ENCODE measurements around the gene TAC4. TPM values are rescaled to one million over a fixed set of nuclear protein-coding genes. Genes with fewer than 3 reads are reported as not detected.
A peak's percentile ranks its signal among the peaks of the same experiment; 100 is the strongest.

TAC4 gene
- total RNA-seq, 2 donors from 2014 or later, result not detected

GRCh38 chr17:49878931-49879904, 31.3 kb upstream of the TAC4 start:
- H3K36me3 Mint-ChIP-seq, result no peaks in the 10 kb centered on the region
- no peaks in the 10 kb centered on the region for H3K9me3 Mint-ChIP-seq
- no peak overlapping the region for H3K27ac Mint-ChIP-seq
- no peak for ATAC-seq
- no peak for DNase-seq (ENCODE audit: low spot score in 2 of 2)

- no peak for DNase-seq (ENCODE audit: low spot score in 2 of 2)
- Mint-ChIP-seq H3K36me3 (no peaks in the 10 kb centered on the region), H3K27ac (no peak overlapping the region), H3K9me3 (no peaks in the 10 kb centered on the region)
- no peak for ATAC-seq
Measured at GRCh38 chr17:49875685-49876084, 27.8 kb upstream of the TAC4 start.

GRCh38 chr17:49874911-49875310, 27.0 kb upstream of the TAC4 start:
- Mint-ChIP-seq H3K36me3 (no peaks in the 10 kb centered on the region), H3K27ac (no peak overlapping the region), H3K9me3 (no peaks in the 10 kb centered on the region)
- ATAC-seq, result no peak
- DNase-seq (ENCODE audit: low spot score in 2 of 2), result no peak

- H3K9me3 Mint-ChIP-seq, result no peaks in the 10 kb centered on the region
- H3K36me3 Mint-ChIP-seq, result no peaks in the 10 kb centered on the region
- H3K27ac Mint-ChIP-seq, result no peak overlapping the region
- DNase-seq (ENCODE audit: low spot score in 2 of 2) (no peak), ATAC-seq (no peak)
Measured at GRCh38 chr17:49873926-49874325, 26.1 kb upstream of the TAC4 start.

- H3K36me3 Mint-ChIP-seq, result no peaks in the 10 kb centered on the region
- peak overlapping the region in 1 of 2 donors; percentile 9 for H3K27ac Mint-ChIP-seq
- no peak for DNase-seq (ENCODE audit: low spot score in 2 of 2)
- no peaks in the 10 kb centered on the region for H3K9me3 Mint-ChIP-seq
- no peak for ATAC-seq
Measured at GRCh38 chr17:49873466-49873865, 25.6 kb upstream of the TAC4 start.

- ATAC-seq (peak in 1 of 2 donors; percentile 75), DNase-seq (ENCODE audit: low spot score in 2 of 2) (no peak)
- H3K36me3 Mint-ChIP-seq, result no peaks in the 10 kb centered on the region
- no peaks in the 10 kb centered on the region for H3K9me3 Mint-ChIP-seq
- peak overlapping the region in 1 of 2 donors; percentile 91 for H3K27ac Mint-ChIP-seq
Measured at GRCh38 chr17:49872754-49873377, 25.0 kb upstream of the TAC4 start.

GRCh38 chr17:49871211-49871610, 23.3 kb upstream of the TAC4 start:
- ATAC-seq (no peak), DNase-seq (ENCODE audit: low spot score in 2 of 2) (no peak)
- Mint-ChIP-seq H3K36me3 (no peaks in the 10 kb centered on the region), H3K27ac (no peak overlapping the region), H3K9me3 (no peaks in the 10 kb centered on the region)

- no peak for ATAC-seq
- H3K27ac Mint-ChIP-seq, result no peak overlapping the region
- no peaks in the 10 kb centered on the region for H3K9me3 Mint-ChIP-seq
- H3K36me3 Mint-ChIP-seq, result no peaks in the 10 kb centered on the region
- DNase-seq (ENCODE audit: low spot score in 2 of 2), result no peak
Measured at GRCh38 chr17:49870298-49870697, 22.4 kb upstream of the TAC4 start.

GRCh38 chr17:49869038-49869374, 21.1 kb upstream of the TAC4 start:
- ATAC-seq (no peak), DNase-seq (ENCODE audit: low spot score in 2 of 2) (no peak)
- Mint-ChIP-seq H3K9me3 (no peaks in the 10 kb centered on the region), H3K27ac (peak overlapping the region in 1 of 2 donors; percentile 53), H3K36me3 (no peaks in the 10 kb centered on the region)

- H3K9me3 Mint-ChIP-seq, result no peaks in the 10 kb centered on the region
- no peaks in the 10 kb centered on the region for H3K36me3 Mint-ChIP-seq
- DNase-seq (ENCODE audit: low spot score in 2 of 2), result no peak
- ATAC-seq, result no peak
- H3K27ac Mint-ChIP-seq, result no peak overlapping the region
Measured at GRCh38 chr17:49866882-49867413, 19.1 kb upstream of the TAC4 start.

GRCh38 chr17:49866019-49866380, 18.1 kb upstream of the TAC4 start:
- H3K27ac Mint-ChIP-seq, result no peak overlapping the region
- no peaks in the 10 kb centered on the region for H3K9me3 Mint-ChIP-seq
- H3K36me3 Mint-ChIP-seq, result no peaks in the 10 kb centered on the region
- ATAC-seq (no peak), DNase-seq (ENCODE audit: low spot score in 2 of 2) (no peak)

GRCh38 chr17:49862781-49863331, 15.0 kb upstream of the TAC4 start:
- no peak for DNase-seq (ENCODE audit: low spot score in 2 of 2)
- Mint-ChIP-seq H3K27ac (no peak overlapping the region), H3K36me3 (no peaks in the 10 kb centered on the region), H3K9me3 (no peaks in the 10 kb centered on the region)
- ATAC-seq, result no peak

GRCh38 chr17:49861150-49861884, 13.4 kb upstream of the TAC4 start:
- ATAC-seq (peak; percentile 47 to 52), DNase-seq (ENCODE audit: low spot score in 2 of 2) (peak in 1 of 2 donors; percentile 42)
- Mint-ChIP-seq H3K9me3 (no peaks in the 10 kb centered on the region), H3K36me3 (no peaks in the 10 kb centered on the region), H3K27ac (no peak overlapping the region)

- DNase-seq (ENCODE audit: low spot score in 2 of 2) (no peak), ATAC-seq (peak in 1 of 2 donors; percentile 6)
- no peak overlapping the region for H3K27ac Mint-ChIP-seq
- H3K9me3 Mint-ChIP-seq, result no peaks in the 10 kb centered on the region
- H3K36me3 Mint-ChIP-seq, result no peaks in the 10 kb centered on the region
Measured at GRCh38 chr17:49859991-49860953, 12.4 kb upstream of the TAC4 start.

GRCh38 chr17:49858796-49859195, 10.9 kb upstream of the TAC4 start:
- DNase-seq (ENCODE audit: low spot score in 2 of 2) (no peak), ATAC-seq (no peak)
- no peaks in the 10 kb centered on the region for H3K36me3 Mint-ChIP-seq
- H3K27ac Mint-ChIP-seq, result no peak overlapping the region
- no peaks in the 10 kb centered on the region for H3K9me3 Mint-ChIP-seq

GRCh38 chr17:49854126-49854525, 6.3 kb upstream of the TAC4 start:
- no peak for DNase-seq (ENCODE audit: low spot score in 2 of 2)
- H3K9me3 Mint-ChIP-seq, result no peaks in the 10 kb centered on the region
- no peak overlapping the region for H3K27ac Mint-ChIP-seq
- no peak for ATAC-seq
- no peaks in the 10 kb centered on the region for H3K36me3 Mint-ChIP-seq

Measured in activated naive CD4-positive, alpha-beta T cell treated with anti-CD3 and anti-CD28 coated beads, Interleukin-2, amount 50 U/mL, for 72 hours (primary cell).